ENCODE data around the gene ZBTB9.

The ZBTB9 gene

DNA sequence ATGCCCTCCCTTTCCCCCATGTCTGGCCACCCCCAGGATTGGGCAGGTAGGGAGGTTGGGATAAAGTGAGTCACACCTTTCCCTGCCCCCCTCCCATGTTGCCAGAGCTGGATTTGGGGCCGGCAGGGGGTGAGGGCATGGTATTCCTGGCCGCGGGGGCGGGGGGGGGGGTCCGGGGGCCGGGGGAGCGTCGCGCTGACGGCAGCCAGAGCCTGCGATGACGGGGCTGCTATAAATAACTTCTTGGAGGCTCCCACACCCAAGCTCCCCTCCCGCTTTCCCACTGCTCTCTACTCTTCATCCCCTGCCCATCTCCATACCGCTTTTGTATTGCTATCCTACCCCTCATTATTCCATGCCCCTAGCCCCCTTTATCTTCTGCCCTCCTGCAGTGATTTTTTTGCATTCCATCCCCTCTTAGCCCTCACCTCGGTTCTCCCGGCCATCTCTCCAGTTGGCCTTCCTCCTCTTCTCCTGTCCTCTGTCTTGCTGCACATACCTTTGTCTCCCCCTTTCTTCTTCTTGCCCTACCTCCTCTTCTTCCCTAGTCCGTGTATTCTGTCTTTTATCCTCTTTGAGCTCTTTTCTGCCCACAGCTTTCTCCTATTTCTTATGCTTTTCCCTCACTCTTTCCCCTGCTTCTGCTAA, 20.7 kb upstream of the ZBTB9 start:
- DNase-seq = no peak

DNA sequence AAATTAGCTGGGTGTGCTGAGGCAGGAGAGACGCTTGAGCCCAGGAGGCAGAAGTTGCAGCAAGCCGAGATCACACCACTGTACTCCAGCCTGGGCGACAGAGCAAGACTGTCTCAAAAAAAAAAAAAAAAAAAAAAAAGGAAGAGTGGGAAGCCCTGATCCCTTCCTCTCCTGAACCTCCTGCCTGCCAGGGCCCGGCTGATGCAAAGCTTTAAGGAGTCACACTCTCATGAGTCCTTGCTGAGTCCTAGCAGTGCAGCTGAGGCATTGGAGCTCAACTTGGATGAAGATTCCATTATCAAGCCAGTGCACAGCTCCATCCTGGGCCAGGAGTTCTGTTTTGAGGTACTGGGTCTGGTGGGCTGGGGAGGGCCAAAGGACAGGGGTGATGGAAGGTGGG, 19.4 kb upstream of the ZBTB9 start:
- DNase-seq = no peak

DNA sequence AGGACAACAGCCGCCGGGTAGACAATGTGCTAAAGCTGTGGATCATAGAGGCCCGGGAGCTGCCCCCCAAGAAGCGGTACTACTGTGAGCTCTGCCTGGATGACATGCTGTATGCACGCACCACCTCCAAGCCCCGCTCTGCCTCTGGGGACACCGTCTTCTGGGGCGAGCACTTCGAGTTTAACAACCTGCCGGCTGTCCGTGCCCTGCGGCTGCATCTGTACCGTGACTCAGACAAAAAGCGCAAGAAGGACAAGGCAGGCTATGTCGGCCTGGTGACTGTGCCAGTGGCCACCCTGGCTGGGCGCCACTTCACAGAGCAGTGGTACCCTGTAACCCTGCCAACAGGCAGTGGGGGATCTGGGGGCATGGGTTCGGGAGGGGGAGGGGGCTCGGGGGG, 16.7 kb upstream of the ZBTB9 start:
- DNase-seq = no peak

DNA sequence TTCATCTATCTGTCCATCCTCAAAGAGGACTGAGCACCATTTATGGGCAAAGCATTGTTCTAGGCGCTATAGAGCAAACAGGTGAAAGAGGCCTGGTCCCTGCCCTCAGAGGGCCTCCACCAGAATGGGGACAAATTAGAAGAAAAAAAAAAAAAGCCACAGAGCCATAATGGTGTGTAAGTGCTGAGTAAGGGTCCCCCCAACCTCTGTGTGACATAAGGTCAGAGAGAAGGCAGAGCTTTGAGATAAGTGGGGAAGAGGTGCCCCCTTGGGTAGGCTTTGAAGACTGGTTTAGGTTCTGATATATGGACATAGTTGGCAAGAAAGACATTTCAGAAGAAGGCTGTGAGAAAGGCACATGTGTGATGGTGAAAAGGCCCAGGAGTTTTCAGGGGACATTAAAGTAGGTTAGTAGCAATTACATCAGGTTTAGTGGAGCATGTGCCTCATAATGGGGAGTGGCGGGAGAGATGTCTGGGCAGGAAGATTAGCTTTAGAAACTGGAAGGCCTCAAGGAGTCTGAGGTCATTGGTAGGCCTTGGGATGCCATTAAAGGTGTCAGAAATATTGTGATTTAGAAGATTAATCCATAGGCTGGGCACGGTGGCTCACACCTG, 15.3 kb upstream of the ZBTB9 start:
- DNase-seq = no peak

DNA sequence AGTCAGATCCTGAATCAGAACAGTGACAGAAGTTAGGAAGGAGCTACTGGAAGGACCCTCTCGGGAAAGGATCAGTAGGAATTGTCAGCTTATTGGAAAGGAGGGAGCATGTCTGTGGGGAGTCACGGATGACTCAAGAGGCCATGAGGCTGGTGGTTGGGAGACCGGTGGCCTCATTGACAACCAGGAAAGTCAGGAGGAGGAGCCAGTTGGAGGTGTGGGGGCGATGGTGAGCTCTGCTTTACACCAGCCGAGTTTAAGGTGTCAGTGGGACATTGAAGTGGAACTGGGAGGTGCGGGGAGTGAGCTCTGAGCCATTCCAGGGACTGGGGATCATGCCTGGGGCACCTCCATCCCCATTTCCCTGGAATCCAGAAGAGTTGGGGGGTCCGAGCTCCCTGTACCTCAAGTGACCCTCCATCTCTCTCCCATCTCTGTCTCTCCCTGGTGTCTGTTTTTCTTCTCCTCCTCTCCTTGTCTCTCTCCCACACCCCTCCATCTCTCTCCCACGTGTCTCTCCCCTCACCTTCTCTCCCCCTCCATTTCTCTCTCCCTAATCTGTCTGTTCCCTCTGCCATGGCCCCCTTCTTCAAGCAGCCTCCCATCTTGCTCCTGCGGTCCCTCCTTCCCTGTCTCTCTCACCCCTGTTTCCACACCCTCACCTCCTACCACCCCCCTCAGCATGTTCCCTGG, 14.3 kb upstream of the ZBTB9 start:
- no peak for DNase-seq

DNA sequence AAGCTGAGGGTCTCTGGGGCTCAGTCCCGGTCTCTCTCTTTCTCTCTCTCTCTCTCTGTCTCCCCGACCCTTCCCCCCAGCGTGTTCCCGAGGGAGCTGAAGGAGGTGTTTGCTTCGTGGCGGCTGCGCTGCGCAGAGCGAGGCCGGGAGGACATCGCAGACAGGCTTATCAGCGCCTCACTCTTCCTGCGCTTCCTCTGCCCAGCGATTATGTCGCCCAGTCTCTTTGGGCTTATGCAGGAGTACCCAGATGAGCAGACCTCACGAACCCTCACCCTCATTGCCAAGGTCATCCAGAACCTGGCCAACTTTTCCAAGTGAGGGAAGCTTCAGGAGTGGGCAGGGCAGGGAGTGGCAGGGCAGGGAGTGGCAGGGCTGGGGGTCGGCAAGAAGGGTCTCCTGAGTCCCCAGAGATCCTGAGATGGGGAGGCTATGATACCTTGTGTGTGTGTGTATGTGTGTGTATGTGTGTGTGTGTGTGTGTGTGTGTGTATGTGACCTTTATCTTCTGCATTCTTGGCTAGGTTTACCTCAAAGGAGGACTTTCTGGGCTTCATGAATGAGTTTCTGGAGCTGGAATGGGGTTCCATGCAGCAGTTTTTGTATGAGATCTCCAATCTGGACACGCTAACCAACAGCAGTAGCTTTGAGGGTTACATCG, 13.6 kb upstream of the ZBTB9 start:
- DNase-seq = no peak

DNA sequence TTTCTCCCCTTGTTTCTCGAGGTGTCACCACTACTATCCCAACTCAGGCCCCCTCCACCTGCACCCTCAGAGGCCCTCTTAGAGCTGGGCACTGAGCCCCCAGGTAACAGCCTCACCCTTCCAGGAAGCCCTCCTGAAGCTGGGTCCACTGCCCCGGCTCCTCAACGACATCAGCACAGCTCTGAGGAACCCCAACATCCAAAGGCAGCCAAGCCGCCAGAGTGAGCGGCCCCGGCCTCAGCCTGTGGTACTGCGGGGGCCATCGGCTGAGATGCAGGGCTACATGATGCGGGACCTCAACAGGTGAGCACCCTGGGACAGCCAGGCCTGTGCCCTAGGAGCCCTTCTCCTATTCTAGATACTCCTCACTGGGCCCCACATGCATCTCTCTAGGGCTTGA, 12.9 kb upstream of the ZBTB9 start:
- DNase-seq = no peak

DNA sequence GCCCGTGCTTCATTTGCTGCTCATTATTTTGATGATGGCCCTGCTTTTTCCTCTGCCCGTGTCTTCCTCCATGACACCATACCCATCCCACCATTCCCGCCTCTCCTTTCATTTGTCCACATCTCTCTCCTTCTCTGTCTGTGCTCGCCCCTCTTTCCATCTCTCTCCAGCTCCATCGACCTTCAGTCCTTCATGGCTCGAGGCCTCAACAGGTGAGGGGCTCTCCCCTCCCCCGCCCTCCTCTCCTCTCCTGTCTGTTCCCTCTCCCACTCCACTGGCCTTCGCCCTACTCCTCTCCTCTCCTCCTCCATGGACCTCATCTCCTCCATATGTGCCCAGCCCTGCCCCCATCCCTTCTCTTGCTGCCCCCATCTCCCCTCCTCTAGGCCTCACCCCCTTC, 12.1 kb upstream of the ZBTB9 start:
- no peak for DNase-seq

DNA sequence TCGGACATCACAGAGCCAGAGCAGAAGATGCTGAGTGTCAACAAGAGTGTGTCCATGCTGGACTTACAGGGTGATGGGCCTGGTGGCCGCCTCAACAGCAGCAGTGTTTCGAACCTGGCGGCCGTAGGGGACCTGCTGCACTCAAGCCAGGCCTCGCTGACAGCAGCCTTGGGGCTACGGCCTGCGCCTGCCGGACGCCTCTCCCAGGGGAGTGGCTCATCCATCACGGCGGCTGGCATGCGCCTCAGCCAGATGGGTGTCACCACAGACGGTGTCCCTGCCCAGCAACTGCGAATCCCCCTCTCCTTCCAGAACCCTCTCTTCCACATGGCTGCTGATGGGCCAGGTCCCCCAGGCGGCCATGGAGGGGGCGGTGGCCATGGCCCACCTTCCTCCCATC, 11.4 kb upstream of the ZBTB9 start:
- DNase-seq = no peak

DNA sequence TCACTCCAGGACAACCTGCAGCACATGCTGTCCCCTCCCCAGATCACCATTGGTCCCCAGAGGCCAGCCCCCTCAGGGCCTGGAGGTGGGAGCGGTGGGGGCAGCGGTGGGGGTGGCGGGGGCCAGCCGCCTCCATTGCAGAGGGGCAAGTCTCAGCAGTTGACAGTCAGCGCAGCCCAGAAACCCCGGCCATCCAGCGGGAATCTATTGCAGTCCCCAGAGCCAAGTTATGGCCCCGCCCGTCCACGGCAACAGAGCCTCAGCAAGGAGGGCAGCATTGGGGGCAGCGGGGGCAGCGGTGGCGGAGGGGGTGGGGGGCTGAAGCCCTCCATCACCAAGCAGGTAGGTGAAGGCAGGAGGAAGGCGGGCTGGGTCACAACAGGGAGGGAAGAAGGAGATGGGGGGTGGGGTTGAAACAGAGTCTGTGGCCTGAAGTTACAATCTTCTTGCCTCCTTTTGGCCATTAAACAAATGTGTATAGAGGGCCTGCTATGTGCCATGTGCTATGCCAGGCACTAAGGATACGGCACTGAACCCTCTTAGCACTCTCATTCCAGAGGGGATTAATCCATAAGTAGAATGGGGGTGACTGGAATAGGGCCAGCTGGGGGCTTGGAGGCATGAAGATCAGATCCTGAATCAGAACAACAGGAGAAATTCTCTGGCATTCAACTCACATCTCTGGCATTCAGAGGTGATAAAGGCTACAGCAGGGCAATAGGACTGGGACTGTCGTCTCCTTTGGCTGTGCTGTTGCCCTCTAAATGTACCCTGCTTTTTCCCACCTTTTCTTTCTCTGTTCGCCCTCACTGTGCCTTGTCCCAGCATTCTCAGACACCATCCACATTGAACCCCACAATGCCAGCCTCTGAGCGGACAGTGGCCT, 10.5 kb upstream of the ZBTB9 start:
- no peak for DNase-seq

DNA sequence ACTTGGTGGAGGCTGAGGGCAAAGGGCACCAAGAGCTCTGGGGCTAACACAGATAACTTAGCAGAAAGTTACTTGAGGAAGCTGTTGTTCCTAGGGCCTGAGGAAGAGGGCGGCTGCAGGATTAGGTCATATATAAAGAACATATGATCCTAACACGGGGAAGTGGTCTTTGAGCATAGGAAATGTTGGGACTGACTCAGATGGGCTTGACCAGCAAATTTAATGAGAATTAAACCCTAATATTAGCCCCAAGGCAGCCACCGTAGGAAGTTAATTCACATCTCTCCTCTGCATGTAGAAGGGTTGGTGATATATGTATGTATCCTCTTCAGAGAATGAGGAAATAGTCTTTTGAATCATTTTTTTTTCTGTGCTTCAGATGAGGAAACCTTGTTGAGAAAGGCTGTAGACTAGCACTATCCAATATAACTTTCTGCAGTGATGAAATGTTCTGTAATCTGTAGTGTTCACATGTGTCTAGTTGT, 9.2 kb upstream of the ZBTB9 start:
- no peak for DNase-seq

DNA sequence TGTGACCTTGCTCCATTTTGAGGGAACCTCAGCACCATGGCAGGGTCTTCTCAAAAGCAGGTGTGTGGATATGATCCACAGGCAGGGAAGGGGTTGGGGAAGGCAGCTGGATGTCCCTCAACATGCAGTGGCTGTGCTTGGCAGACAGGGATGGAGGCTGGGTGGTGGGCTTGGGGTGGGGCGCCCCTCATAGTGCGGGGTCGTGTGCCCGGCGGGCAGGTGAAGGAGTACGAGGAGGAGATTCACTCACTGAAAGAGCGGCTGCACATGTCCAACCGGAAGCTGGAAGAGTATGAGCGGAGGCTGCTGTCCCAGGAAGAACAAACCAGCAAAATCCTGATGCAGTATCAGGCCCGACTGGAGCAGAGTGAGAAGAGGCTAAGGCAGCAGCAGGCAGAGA, 8.0 kb upstream of the ZBTB9 start:
- no peak for DNase-seq

DNA sequence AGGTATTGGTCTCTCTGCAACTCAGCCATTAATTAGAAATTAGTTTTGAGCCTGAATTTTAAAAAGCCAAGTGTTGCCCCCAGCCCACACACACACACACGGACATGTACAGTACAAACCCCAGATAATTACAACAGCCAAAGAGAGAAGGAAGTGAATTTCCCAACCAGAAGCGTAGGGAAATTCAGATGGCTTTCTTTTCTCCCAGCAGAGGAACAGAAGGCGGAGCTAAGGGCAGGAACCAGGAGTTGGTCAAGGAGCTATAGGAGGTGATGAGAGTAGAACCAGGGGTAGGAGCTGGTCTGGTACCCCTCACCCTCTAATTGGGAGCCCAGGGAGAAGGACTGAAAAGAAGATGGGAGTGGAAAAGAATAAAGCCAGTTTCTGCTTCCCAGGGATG, 3.9 kb upstream of the ZBTB9 start:
- DNase-seq = no peak

DNA sequence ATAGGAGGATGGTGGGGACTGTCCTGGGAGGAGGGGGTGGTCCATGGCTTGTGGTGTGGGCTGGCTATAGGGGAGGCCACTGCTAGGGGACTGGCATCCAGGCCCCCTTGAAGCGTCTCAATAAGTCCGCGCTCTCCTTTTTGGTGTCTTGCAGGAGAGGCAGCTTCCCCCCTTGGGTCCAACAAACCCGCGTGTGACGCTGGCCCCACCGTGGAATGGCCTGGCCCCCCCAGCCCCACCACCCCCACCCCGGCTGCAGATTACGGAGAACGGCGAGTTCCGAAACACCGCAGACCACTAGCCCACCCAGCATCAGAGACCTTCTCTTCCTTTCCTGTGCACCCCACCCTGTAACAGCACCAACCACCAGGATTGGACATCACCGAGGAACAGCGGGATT, 2.8 kb upstream of the ZBTB9 start:
- DNase-seq = no peak

DNA sequence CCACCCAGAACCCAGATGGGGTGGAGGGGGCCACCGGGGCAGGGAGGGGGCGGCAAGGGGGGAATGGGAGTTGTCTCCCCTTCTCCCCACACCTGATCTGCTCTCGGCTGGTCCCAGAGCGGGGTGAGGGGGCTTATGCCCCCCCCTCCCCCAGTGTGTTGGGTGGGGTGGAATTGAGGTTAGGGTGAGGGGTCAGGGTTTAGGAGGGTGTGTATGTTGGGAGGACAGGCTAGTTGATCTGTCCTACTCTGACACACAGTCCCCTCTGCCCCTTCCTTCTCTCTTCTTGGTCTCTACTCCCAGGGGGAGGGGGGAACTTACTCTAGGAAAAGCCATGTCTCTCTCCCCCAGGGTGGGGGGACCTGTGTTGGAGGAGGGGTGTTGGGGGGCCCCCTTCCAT, 1.9 kb upstream of the ZBTB9 start:
- DNase-seq = no peak

DNA sequence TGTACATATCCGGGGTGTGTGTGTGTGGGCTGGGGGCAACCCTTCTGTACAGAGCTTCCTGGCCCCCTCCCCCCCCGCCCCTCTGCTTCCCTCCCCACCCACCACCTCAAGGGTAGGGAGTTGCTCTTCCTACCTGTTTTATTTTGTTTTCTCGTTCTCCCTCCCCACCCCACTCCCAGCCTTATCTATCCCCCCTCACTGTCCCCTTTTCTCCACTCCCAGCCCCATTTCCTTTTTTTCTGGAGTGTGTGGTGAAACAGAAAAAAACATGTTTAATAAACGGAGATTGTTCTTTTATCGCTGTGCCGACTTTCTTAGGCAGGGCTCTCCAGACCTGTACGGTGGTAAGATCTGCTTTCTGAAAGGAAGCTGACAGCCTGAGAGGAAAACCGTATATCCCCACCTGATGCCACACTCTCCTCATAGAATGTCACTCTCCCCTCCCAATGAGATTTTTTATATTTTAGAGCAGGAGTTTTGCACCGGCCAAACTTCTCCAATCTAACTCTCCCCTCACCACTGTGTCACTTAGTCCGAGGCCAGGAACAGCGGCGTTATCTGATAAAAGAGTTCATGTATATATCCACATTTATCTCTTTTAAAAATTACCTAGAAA, 875 bp upstream of the ZBTB9 start:
- no peak for DNase-seq

DNA sequence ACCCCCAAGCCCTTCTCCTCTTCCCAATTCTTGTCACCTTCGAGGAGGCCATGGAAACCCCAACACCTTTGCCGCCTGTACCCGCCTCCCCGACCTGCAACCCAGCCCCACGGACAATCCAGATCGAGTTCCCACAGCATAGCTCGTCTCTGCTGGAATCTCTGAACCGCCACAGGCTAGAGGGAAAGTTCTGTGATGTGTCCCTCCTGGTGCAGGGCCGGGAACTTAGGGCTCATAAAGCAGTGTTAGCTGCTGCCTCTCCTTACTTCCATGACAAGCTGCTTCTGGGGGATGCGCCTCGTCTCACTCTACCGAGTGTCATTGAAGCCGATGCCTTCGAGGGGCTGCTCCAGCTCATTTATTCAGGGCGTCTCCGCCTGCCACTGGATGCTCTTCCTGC, 675 bp downstream of the ZBTB9 start:
- no peak for DNase-seq

DNA sequence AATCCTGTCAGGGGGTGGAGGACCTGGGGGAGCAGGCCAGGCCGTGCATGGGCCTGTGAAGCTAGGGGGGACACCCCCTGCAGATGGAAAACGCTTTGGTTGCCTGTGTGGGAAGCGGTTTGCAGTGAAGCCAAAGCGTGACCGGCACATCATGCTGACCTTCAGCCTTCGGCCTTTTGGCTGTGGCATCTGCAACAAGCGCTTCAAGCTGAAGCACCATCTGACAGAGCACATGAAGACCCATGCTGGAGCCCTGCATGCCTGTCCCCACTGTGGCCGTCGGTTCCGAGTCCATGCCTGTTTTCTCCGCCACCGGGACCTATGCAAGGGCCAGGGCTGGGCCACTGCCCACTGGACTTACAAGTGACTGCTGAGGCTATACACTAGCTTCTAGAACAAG, 1.8 kb downstream of the ZBTB9 start:
- no peak for DNase-seq

DNA sequence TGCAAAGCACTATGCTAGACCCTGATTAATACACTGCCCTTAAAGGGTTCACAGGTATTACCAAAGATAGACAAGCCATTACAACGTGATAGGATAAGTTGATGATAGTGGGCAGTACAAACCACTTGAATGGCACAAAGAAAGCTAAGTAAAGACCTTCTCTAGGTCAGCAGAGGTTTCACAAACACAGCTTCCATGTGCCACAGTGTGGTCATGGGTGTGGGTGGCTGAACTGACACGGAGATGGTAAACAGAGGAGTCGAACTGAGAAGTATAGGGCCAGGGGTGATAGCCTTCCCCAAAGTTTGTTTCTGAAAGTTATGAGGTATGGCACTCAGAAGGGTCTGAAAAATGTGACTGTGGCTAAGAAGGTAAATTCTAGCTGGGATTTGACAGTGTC, 4.3 kb downstream of the ZBTB9 start:
- DNase-seq = no peak

DNA sequence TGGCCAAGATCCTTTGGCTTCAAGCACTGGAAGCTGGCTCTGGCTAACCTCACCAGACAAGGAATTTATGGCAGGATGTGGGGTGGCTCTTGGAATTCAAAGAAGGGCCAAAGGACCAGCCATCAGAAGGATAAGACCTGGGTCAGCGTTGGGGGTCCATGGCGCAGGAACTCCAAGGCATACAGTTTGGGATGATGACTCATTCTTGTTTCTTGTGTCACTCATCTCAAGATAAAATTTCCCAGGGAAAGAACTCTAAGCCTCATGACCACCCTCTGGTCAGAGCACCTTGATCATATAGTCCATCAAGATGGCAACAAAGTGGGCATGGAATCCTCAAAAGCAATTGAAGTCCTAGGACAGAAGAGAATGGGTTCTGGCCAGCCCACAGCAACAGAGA, 4.8 kb downstream of the ZBTB9 start:
- no peak for DNase-seq

DNA sequence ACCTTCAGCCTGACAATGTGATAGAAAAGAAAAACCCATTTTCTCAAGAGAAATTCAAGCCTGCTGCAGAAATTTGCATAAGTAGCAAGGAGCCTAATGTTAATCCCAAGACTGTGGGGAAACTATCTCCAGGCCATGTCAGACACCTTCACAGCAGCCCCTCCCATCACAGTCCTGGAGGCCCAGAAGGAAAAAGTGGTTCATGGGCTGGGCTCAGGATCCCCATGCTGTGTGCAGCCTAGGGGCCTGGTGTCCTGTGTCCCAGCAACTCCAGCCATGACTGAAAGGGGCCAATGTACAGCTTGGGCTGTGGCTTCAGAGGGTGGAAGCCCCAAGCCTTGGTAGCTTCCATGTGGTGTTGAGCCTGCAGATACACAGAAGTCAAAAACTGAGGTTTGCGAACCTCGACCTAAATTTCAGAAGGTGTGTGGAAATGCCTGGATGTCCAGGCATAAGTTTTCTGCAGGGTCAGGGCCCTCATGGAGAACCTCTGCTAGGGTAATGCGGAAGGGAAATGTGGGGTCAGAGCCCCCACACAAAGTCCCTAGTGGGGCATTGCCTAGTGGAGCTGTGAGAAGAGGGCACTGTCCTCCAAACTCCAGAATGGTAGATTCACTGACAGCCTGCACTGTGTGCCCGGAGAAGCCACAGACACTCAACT, 11.8 kb downstream of the ZBTB9 start:
- DNase-seq = no peak

DNA sequence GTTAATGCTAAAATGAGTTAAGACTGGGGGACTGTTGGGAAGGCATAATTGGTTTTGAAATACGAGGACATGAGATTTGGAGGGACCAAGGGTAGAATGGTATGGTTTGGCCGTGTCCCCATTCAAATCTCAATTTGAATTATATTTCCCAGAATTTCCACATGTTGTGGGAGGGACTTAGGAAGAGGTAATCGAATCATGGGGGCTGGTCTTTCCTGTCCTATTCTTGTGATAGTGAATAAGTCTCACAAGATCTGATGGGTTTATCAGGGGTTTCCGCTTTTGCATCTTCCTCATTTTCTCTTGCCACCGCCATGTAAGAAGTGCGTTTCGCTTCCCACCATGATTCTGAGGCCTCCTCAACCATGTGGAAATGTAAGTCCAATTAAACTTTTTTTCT, 12.7 kb downstream of the ZBTB9 start:
- DNase-seq = no peak
